ENCODE results near the gene PCDHGC4.

The PCDHGC4 gene

GRCh38 chr5:141484641-141485311, at the start of gene PCDHGC4:
PCDHGC4 (plus strand) TSS chr5:141485030; CDS start chr5:141485174, 144 bp downstream.
- no peak for DNase-seq

GRCh38 chr5:141437221-141437620, 47.6 kb upstream of the PCDHGC4 start:
- DNase-seq, result no peak

GRCh38 chr5:141439411-141440141, 45.3 kb upstream of the PCDHGC4 start:
- no peak for DNase-seq

- DNase-seq, result no peak
Observed at GRCh38 chr5:141440341-141440740, 44.5 kb upstream of the PCDHGC4 start.

GRCh38 chr5:141441571-141442170, 43.2 kb upstream of the PCDHGC4 start:
- no peak for DNase-seq

GRCh38 chr5:141465351-141465750, 19.5 kb upstream of the PCDHGC4 start:
- no peak for DNase-seq

- no peak for DNase-seq
Observed at GRCh38 chr5:141475625-141476131, 9.2 kb upstream of the PCDHGC4 start, which contains the start of gene PCDHGC3. PCDHGC3 (plus strand) TSS chr5:141475966; CDS start chr5:141476117, 151 bp downstream.

GRCh38 chr5:141476132-141476911, 8.5 kb upstream of the PCDHGC4 start:
- DNase-seq, result no peak

- no peak for DNase-seq
Observed at GRCh38 chr5:141477044-141477575, 7.7 kb upstream of the PCDHGC4 start.

- DNase-seq, result no peak
Observed at GRCh38 chr5:141477815-141478214, 7.0 kb upstream of the PCDHGC4 start.

GRCh38 chr5:141478321-141478945, 6.4 kb upstream of the PCDHGC4 start:
- DNase-seq, result no peak

GRCh38 chr5:141479776-141480175, 5.1 kb upstream of the PCDHGC4 start:
- no peak for DNase-seq

GRCh38 chr5:141483902-141484301, 928 bp upstream of the PCDHGC4 start:
- no peak for DNase-seq

- no peak for DNase-seq
Observed at GRCh38 chr5:141484310-141484640, 555 bp upstream of the PCDHGC4 start.

- no peak for DNase-seq
Observed at GRCh38 chr5:141485321-141486055, 658 bp downstream of the PCDHGC4 start.

- no peak for DNase-seq
Observed at GRCh38 chr5:141486091-141486490, 1.3 kb downstream of the PCDHGC4 start.

GRCh38 chr5:141487131-141487530, 2.3 kb downstream of the PCDHGC4 start:
- DNase-seq, result no peak

GRCh38 chr5:141488591-141489561, 4.0 kb downstream of the PCDHGC4 start, which contains the start of gene PCDHGC5:
PCDHGC5 (plus strand) TSS chr5:141489081; CDS start chr5:141489241, 160 bp downstream.
- no peak for DNase-seq

- no peak for DNase-seq
Observed at GRCh38 chr5:141489841-141490240, 5.0 kb downstream of the PCDHGC4 start.

- DNase-seq, result no peak
Observed at GRCh38 chr5:141490271-141490670, 5.4 kb downstream of the PCDHGC4 start.

Data from SIG-M5 (cell line).